Type B pancreatic cell (in vitro differentiated cells): ENCODE measurements around the gene MRC2. TPM values are rescaled to one million over a fixed set of nuclear protein-coding genes. Genes with fewer than 3 reads are reported as not detected.

Experiments
- DNase-seq: peaks from one replicate; pipeline ENCODE4 v3.0.0; 2021; ENCODE audit warnings: mixed read lengths; ENCODE audit not compliant: unreplicated experiment; ENCODE audit errors: extremely low spot score
- H3K27ac Mint-ChIP-seq: 2 replicates; pipeline ENCODE4 v1.8.0; 2021; ENCODE audit warnings: mild to moderate bottlenecking, mixed read lengths
- H3K27me3 Mint-ChIP-seq: 2 replicates; pipeline ENCODE4 v1.8.0; 2021; ENCODE audit warnings: mixed read lengths
- H3K36me3 Mint-ChIP-seq: 2 replicates; pipeline ENCODE4 v1.8.0; 2021; ENCODE audit warnings: mixed read lengths
- H3K4me1 Mint-ChIP-seq: one replicate; pipeline ENCODE4 v1.8.0; 2021; ENCODE audit warnings: mixed read lengths; ENCODE audit not compliant: unreplicated experiment
- H3K4me3 Mint-ChIP-seq: 2 replicates; pipeline ENCODE4 v1.8.0; 2021; ENCODE audit warnings: mild to moderate bottlenecking, mixed read lengths
- H3K9me3 Mint-ChIP-seq: 2 replicates; pipeline ENCODE4 v1.8.0; 2021; ENCODE audit warnings: mixed read lengths
- total RNA-seq: library from RNA; stranded (reverse); gene quantifications from 2 replicates; pipeline ENCODE4 v1.2.1, GENCODE V29; 2021; ENCODE audit warnings: low replicate concordance
- TF ChIP-seq, protein P1 (sequence below): fragments of 200-600 bp; sonication (generic); conservative IDR thresholded peaks from 2 replicates; pipeline ENCODE4 v1.5.0; 2021; ENCODE audit warnings: antibody characterized with exemption, mild to moderate bottlenecking

The MRC2 gene
- total RNA-seq, 1 donor from 2014 or later = 52.7 TPM

DNA sequence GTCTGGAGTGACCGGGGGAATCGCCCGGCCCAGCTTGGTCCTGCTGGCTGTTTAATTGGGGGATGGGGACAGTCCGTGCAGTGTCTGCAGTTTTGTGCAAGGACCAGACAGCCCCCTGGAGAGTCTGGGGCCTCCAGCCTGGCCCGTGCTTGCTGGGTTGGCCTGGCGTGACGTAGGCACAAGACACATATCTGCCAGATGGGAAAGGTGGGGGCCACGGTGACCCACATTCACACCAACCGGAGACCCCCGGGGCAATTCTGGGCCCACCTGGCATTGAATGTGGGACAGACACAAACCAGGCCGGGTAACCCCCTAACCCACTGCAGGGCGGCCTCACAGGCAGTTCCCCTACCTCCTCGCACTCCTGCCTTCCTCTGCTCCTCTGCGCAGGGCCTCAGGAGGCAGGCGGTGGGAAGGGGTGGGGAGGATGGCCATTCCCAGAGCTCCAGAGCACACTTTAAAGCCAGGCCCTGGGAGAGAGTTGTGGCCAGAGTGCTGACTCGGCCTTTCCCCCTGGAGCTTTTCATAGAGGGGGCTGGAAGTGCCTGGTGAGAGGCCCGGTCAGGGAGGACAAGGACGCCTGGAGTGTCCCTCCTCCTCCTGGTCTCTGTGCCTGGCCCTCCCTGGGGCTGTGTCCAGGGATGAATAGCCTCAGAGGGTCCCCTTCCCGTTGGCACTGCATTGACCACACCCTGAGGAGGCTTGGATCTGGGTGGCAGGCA is 1.5 kb downstream of the MRC2 start:
- peak overlapping the region; percentile 95 for H3K4me3 Mint-ChIP-seq

GRCh38 chr17:62629556-62630364 is 2.3 kb downstream of the MRC2 start:
- H3K4me1 Mint-ChIP-seq = peaks cover 31% of the 10 kb centered on the region
- TF ChIP-seq, protein P1, sequence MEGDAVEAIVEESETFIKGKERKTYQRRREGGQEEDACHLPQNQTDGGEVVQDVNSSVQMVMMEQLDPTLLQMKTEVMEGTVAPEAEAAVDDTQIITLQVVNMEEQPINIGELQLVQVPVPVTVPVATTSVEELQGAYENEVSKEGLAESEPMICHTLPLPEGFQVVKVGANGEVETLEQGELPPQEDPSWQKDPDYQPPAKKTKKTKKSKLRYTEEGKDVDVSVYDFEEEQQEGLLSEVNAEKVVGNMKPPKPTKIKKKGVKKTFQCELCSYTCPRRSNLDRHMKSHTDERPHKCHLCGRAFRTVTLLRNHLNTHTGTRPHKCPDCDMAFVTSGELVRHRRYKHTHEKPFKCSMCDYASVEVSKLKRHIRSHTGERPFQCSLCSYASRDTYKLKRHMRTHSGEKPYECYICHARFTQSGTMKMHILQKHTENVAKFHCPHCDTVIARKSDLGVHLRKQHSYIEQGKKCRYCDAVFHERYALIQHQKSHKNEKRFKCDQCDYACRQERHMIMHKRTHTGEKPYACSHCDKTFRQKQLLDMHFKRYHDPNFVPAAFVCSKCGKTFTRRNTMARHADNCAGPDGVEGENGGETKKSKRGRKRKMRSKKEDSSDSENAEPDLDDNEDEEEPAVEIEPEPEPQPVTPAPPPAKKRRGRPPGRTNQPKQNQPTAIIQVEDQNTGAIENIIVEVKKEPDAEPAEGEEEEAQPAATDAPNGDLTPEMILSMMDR = no peak
- peak overlapping the region; percentile 95 for H3K4me3 Mint-ChIP-seq
- no peak overlapping the region for H3K27ac Mint-ChIP-seq
- H3K36me3 Mint-ChIP-seq = peaks cover 5% of the 10 kb centered on the region
- no peaks in the 10 kb centered on the region for H3K9me3 Mint-ChIP-seq
- DNase-seq = no peak
- peaks cover 34% of the 10 kb centered on the region for H3K27me3 Mint-ChIP-seq

More for the DNA sequence above, 1.5 kb downstream of the MRC2 start:
- H3K4me1 Mint-ChIP-seq = peaks cover 31% of the 10 kb centered on the region
- H3K9me3 Mint-ChIP-seq = no peaks in the 10 kb centered on the region
- no peak for DNase-seq
- peaks cover 5% of the 10 kb centered on the region for H3K36me3 Mint-ChIP-seq
- peaks cover 34% of the 10 kb centered on the region for H3K27me3 Mint-ChIP-seq
- TF ChIP-seq, protein P1 = no peak
- H3K27ac Mint-ChIP-seq = peak overlapping the region; percentile 87

DNA sequence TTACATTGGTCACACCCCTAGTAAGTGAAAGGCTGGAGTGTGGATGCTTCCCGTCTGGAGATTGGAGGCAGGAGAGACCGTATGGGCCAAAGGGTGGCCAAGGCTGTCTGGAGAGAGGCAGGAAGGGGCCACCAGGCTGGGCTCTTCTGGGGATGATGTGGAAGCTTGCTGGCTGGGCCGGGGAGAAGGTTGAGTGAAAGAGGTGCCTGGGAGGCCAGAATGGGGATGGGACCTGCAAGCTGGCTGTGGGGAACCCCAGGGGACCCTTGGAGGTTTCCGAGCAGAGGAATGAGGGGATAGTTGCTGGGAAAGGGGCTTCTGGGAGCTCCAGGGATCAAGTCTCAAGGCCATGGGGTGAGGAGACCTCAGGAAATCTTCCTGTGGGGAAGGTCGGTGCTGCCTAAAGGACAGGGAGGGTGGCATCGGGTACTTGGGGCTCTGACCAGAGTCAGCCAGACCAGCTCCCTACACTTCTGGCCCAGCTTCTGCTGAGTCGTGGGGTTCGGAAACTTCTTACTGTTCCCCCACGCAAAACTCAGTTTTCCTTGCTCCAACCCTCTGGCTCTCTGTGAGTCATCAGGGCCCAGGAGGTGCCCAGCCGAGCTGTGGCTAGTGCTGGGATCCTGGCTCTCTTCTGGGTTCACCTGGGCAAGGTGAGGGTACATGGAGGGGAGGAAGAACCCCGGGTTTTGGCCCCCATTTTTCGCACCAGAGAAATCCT is 3.1 kb downstream of the MRC2 start:
- Mint-ChIP-seq H3K4me3 (peak overlapping the region; percentile 68), H3K4me1 (peaks cover 35% of the 10 kb centered on the region), H3K27ac (no peak overlapping the region)

DNA sequence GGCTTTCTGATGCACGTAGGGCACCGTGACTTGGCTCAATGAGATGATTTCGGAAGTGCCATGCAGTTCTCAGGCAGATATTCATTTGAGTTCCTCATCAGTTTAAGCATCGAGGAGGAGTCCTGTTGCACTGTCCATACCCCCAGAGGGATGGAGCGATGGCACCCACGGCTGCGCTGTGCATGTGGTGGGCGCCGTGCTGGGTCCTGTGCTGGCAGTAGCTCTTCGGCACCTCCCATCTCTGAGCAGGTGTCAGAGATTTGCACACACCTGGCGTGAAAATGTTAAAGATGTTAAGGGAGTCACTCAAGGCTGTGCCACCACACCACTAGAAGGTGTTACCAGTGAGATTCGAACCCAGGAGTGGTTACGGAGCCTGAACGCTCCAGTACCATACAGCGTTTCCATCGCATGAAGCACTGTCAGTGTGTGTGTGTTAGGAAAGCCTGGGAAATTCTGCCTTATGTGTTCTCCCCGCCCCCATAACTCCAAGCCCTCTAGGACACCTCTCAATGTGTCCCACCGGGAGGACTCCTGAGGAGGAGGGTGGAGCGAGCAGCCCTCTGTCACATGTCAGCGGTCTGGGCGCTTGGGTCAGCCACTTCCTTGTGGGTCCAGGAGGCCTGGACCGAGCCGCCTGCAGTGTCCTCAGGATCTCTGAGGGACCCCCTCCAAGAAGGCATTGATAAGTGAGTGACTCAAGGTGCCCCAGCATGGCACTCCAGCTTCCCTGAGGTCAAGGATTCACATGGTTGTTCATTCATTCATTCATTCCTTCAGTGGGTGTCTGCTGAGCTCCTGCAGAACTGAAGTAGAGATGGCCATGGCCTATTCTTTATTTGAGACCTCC is 3.8 kb downstream of the MRC2 start:
- TF ChIP-seq, protein P1 = no peak
- H3K27me3 Mint-ChIP-seq = peaks cover 32% of the 10 kb centered on the region
- no peak for DNase-seq
- H3K9me3 Mint-ChIP-seq = no peaks in the 10 kb centered on the region
- H3K36me3 Mint-ChIP-seq = peaks cover 8% of the 10 kb centered on the region
- peaks cover 35% of the 10 kb centered on the region for H3K4me1 Mint-ChIP-seq
- H3K27ac Mint-ChIP-seq = no peak overlapping the region
- H3K4me3 Mint-ChIP-seq = no peak overlapping the region

More for the DNA sequence above, 3.1 kb downstream of the MRC2 start:
- TF ChIP-seq, protein P1 = no peak
- Mint-ChIP-seq H3K27me3 (peaks cover 37% of the 10 kb centered on the region), H3K36me3 (peaks cover 8% of the 10 kb centered on the region), H3K9me3 (no peaks in the 10 kb centered on the region)
- no peak for DNase-seq
